ENCODE data around the gene LDLRAD3. TPM values are rescaled to one million over a fixed set of nuclear protein-coding genes. Genes with fewer than 3 reads are reported as not detected.

Gene LDLRAD3
- total RNA-seq, 1 experiment from 2014 or later: 12.1 TPM

GRCh38 chr11:36090356-36091109, 146.7 kb downstream of the LDLRAD3 start:
- no peak overlapping the region for H3K4me3 Mint-ChIP-seq
- no peak overlapping the region for H3K23ac ChIP-seq (ENCODE audit: insufficient read length, low read depth, low read length)
- no peak overlapping the region for H2AFZ ChIP-seq (ENCODE audit: low read length)
- H4K20me1 ChIP-seq (ENCODE audit: control insufficient read depth, insufficient read depth, insufficient read length): no peaks in the 10 kb centered on the region
- H3K27ac ChIP-seq (ENCODE audit: insufficient read length, low read depth, low read length): no peak overlapping the region
- no peaks in the 10 kb centered on the region for H3K79me1 ChIP-seq (ENCODE audit: insufficient read depth, low read depth, low read length, poor library complexity, severe bottlenecking)
- no CpG with 5 or more reads among the region's 10 CpGs for WGBS (ENCODE audit: extremely low coverage, insufficient read length, low lambda C conversion rate)
- H3K9me3 ChIP-seq (ENCODE audit: control insufficient read depth, low read depth, low read length): peaks cover 11% of the 10 kb centered on the region
- H3K4me2 ChIP-seq (ENCODE audit: insufficient read depth, insufficient read length, low read length): no peak overlapping the region
- peak overlapping the region; percentile 56 for H3K18ac ChIP-seq (ENCODE audit: insufficient read length, low read depth, low read length)
- TF ChIP-seq CTCF (conservative IDR thresholded peaks at IDR 0.05): peak; percentile 32; the same call in 2 of the 3 replicates
- H3K4me1 Mint-ChIP-seq: peaks cover 52 to 56% of the 10 kb centered on the region in 2 experiments
- no peaks in the 10 kb centered on the region for H3K23me2 ChIP-seq (ENCODE audit: insufficient read length, low read depth, low read length, poor library complexity, severe bottlenecking)
- peaks cover 11% of the 10 kb centered on the region for H3K4me1 ChIP-seq (ENCODE audit: insufficient read depth, low read length)
- H3K56ac ChIP-seq (ENCODE audit: insufficient read length, low read depth, low read length): no peak overlapping the region
- H2BK5ac ChIP-seq (ENCODE audit: insufficient read length, low read length): no peak overlapping the region
- no peak overlapping the region for H3K9ac ChIP-seq (ENCODE audit: extremely low read depth, insufficient read length, low read length)
- no peaks in the 10 kb centered on the region for H3K79me2 ChIP-seq (ENCODE audit: insufficient read depth, low read length)
- H2AK5ac ChIP-seq (ENCODE audit: insufficient read length, low read length): no peak overlapping the region
- peaks cover 24 to 40% (median 30%) of the 10 kb centered on the region in 3 experiments for H3K36me3 Mint-ChIP-seq (ENCODE audit: insufficient read depth in 1 of 3, low read depth in 3 of 3)
- peaks cover 15 to 16% of the 10 kb centered on the region in 2 experiments for H3K9me3 Mint-ChIP-seq
- H3K27ac Mint-ChIP-seq: peak overlapping the region; percentile 65 to 85 (median 82); a peak in 6 of 7 replicates
- H2BK20ac ChIP-seq (ENCODE audit: low read depth, low read length, poor library complexity, severe bottlenecking): no peak overlapping the region
- no peaks in the 10 kb centered on the region for H3K27me3 Mint-ChIP-seq (ENCODE audit: low read depth)
- H3K4ac ChIP-seq (ENCODE audit: low read depth, low read length): no peak overlapping the region
- no peak overlapping the region for H4K5ac ChIP-seq (ENCODE audit: insufficient read length, low read depth, low read length)
- H2BK120ac ChIP-seq (ENCODE audit: low read depth, low read length, poor library complexity, severe bottlenecking): no peak overlapping the region
- H3K14ac ChIP-seq (ENCODE audit: insufficient read depth, low read length): no peak overlapping the region
- H4K91ac ChIP-seq (ENCODE audit: insufficient read length, low read depth, low read length): peak overlapping the region; percentile 9
- no peak overlapping the region for H3T11ph ChIP-seq (ENCODE audit: low read length)
- H2BK12ac ChIP-seq (ENCODE audit: insufficient read length, low read depth, low read length): no peak overlapping the region
- DNase-seq: peak; percentile 44
- H3K27me3 ChIP-seq (ENCODE audit: insufficient read depth, low read length): no peaks in the 10 kb centered on the region
- no peak overlapping the region for H2BK15ac ChIP-seq (ENCODE audit: low read depth, low read length)
- no peak overlapping the region for H4K8ac ChIP-seq (replicated peaks; ENCODE audit: insufficient read length, low read depth, low read length)
